Naive thymus-derived CD8-positive, alpha-beta T cell (primary cell): ENCODE results near the gene TMEM126A. TPM values are rescaled to one million over a fixed set of nuclear protein-coding genes. Genes with fewer than 3 reads are reported as not detected.
A peak's percentile ranks its signal among the peaks of the same experiment; 100 is the strongest.

Experiments used
- ATAC-seq, 2 donors: fragments of 150-1000 bp; cut with Tn5 transposase in 1 of 2; sonication (Bioruptor Pico), chemical (Tn5 transposase) in 1 of 2; 1 replicate in 1 of 2; 2 replicates in 1 of 2; pipeline ENCODE4 v1.10.0; 2021; ENCODE audit warnings: mild to moderate bottlenecking in 2 of 2, moderate library complexity in 2 of 2
- POLR2A ChIA-PET: fragments of 350-600 bp; sonication (Branson Sonifier 250); formaldehyde crosslinking; loops from one replicate; lab custom pipeline; 2021; ENCODE audit warnings: antibody characterized with exemption; lab: Charles Lee
- DNase-seq, 10 donors: peaks; one replicate each; pipeline versions ENCODE4 v3.0.0 to v3.0.0-alpha.2; 2020 to 2022
- H3K27ac Mint-ChIP-seq, 10 donors: one replicate each; pipeline ENCODE4 v1.8.0; 2020 to 2022; ENCODE audit warnings: mild to moderate bottlenecking in 10 of 10, mixed read lengths in 10 of 10, moderate library complexity in 4 of 10, inconsistent platforms in 1 of 10
- H3K27me3 Mint-ChIP-seq, 5 donors: one replicate each; pipeline ENCODE4 v1.8.0; 2021 to 2022; ENCODE audit warnings: mixed read lengths in 5 of 5
- H3K36me3 Mint-ChIP-seq, 3 donors: one replicate each; pipeline ENCODE4 v1.8.0; 2020 to 2022; ENCODE audit warnings: mixed read lengths in 3 of 3, mild to moderate bottlenecking in 2 of 3, inconsistent platforms in 1 of 3
- H3K4me1 Mint-ChIP-seq, 4 donors: one replicate each; pipeline ENCODE4 v1.8.0; 2021 to 2022; ENCODE audit warnings: mixed read lengths in 4 of 4
- H3K4me3 Mint-ChIP-seq, 10 donors: one replicate each; pipeline ENCODE4 v1.8.0; 2020 to 2022; ENCODE audit warnings: mild to moderate bottlenecking in 10 of 10, mixed read lengths in 10 of 10, moderate library complexity in 6 of 10, inconsistent platforms in 1 of 10
- H3K9me3 Mint-ChIP-seq, 9 donors: one replicate each; pipeline ENCODE4 v1.8.0; 2020 to 2022; ENCODE audit warnings: mixed read lengths in 9 of 9, mild to moderate bottlenecking in 3 of 9, inconsistent platforms in 1 of 9, moderate library complexity in 1 of 9
- polyA plus RNA-seq, 3 donors: library from polyadenylated mRNA; unstranded; fragments of 300-500 nt; fragmentation: Illumina TruSeq; gene quantifications; one replicate each; pipeline ENCODE4 v1.2.3, GENCODE V29; 2021
- total RNA-seq, 8 experiments: library from RNA in 2 of 8; stranded (reverse) in 2 of 8; gene quantifications; one replicate each; pipeline ENCODE4 v1.2.3 and lab custom pipeline; 2021 to 2026

The TMEM126A gene
- total and polyA plus RNA-seq, 5 experiments from 2014 or later = 19.1 to 97.7 (median 68.0) TPM

DNA sequence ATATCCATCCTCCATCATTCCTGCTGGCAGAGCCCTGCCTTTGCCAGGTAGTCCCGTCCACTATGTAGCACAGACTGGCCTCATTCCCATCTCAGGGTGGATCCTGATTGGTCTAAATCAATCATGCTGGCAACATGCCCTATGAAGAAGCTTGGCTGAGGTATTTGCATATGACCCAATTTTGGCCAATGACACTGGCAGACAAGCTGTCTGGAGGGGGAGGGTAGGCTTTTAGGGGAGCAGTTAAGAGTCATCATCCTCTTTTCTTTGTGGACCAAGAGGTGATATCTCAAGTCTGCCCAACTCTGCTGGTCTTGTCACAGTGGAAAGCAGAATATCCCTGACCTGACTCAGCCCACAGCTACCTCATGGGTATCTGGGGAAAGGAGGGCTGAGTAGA lies 33.1 kb downstream of the TMEM126A start:
- H3K36me3 Mint-ChIP-seq = no peaks in the 10 kb centered on the region
- peaks cover 0 to 3% (median 2%) of the 10 kb centered on the region in 5 donors for H3K27me3 Mint-ChIP-seq
- H3K9me3 Mint-ChIP-seq = no peaks in the 10 kb centered on the region
- H3K4me3 Mint-ChIP-seq = no peak overlapping the region
- H3K4me1 Mint-ChIP-seq = peaks cover 8 to 22% (median 14%) of the 10 kb centered on the region in 4 donors
- no peak for ATAC-seq
- H3K27ac Mint-ChIP-seq = no peak overlapping the region
- POLR2A ChIA-PET = interaction anchor here (2.5 kb wide), 1 partner anchor 16 kb away, joined by 17 read pairs; the partner anchor contains the start of gene CREBZF
- DNase-seq = no peak

DNA sequence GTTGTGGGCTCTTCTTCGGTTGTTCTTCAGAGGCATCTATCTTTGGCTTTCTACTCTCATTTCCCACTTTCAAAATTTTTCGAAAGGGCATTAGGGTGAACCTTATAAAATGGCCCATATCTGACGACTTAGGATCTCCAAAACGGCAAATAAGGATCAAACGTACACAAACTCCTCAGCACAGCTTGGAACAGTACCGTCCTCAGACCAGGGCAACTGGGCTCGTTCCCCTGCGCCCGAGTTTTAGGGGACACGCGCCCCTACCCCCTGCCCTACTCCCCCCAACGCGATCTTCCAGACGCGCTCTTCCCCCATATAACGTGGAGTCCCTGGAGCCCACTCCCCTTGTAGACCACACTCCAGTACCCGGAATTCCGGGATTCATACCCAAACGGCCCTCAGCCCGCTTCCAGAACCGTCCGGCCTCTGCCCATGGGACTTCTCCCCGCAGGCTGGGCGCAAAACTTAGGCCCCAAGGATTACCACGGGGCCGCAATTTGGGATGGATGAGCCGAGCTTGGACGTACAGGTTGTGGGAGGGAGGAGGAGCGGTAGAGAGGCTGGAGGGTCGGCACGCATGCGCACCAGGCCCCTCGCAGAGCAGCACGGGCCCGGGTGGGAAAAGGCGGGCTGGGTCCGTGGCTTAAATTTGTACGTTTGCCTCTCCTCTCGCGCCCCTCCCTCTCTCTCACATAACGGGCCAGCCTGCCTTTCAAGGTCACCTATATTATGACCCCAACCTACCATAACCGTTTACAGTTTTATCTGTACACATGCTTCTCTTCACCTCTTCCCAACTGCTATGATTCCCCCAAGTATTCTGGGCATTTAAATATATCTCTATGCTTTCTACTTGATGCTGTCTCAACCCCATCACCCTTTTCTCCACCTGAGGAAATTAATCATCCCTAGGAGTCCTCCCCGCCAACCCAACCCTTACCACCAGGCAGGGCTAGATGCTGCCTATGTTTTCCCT lies 34.9 kb downstream of the TMEM126A start:
- no peaks in the 10 kb centered on the region for H3K36me3 Mint-ChIP-seq
- peaks cover 8 to 22% (median 14%) of the 10 kb centered on the region in 4 donors for H3K4me1 Mint-ChIP-seq
- peak overlapping the region; percentile 56 to 95 (median 86) for H3K27ac Mint-ChIP-seq
- peaks cover 0 to 3% (median 2%) of the 10 kb centered on the region in 5 donors for H3K27me3 Mint-ChIP-seq
- POLR2A ChIA-PET = interaction anchor here (0.6 to 1.8 kb wide), 4 partner anchors 13 to 76 kb away, joined by 3 to 4 read pairs (median 3); no protein-coding TSS in a partner anchor
- peak; percentile 84 to 96 for ATAC-seq
- no peaks in the 10 kb centered on the region for H3K9me3 Mint-ChIP-seq
- DNase-seq = peak; percentile 36 to 80 (median 58)
- peak overlapping the region; percentile 75 to 95 (median 87) for H3K4me3 Mint-ChIP-seq

DNA sequence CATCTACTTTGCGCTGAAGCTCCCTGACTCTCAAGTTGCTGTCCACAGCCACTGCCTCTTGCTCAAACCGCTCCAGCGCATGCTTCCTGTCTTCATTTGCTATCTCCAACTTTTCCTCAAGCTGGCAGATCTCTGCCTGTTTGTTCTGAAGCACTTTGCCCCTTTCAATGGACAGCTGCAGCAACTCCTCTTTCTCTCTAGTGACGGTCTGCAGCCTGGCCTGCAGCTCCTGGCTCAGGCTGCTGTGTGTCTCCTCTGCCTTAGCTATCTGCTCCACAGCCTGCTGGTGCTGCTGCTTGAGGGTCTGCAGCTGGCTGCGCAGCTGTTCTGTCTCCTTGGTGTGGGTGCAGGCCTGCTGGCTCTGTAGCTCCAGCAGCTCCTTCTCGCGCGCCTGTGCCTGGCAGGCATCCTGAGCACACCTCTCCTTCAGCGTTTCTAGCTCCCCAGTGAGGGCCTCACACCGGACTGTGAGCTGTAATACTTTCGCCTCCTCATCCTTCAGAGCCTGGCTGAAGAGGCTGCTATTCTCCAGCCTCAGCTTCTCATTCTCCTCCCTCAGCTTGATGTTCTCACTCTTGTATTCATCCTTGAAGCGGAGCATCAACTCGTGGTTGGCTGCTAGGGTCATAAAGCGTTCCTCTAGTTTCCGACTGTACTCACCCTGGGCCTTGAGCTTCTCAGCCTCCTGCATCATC lies 37.5 kb downstream of the TMEM126A start:
- H3K27me3 Mint-ChIP-seq = peaks cover 0 to 3% (median 2%) of the 10 kb centered on the region in 5 donors
- no peaks in the 10 kb centered on the region for H3K9me3 Mint-ChIP-seq
- no peak for ATAC-seq
- peaks cover 0 to 2% (median 0%) of the 10 kb centered on the region in 3 donors for H3K36me3 Mint-ChIP-seq
- H3K4me1 Mint-ChIP-seq = peaks cover 8 to 22% (median 14%) of the 10 kb centered on the region in 4 donors
- no peak for DNase-seq
- H3K27ac Mint-ChIP-seq = peak overlapping the region in 4 of 10 donors; percentile 6 to 83 (median 48)
- H3K4me3 Mint-ChIP-seq = peak overlapping the region in 3 of 10 donors; percentile 5 to 24 (median 12)
- POLR2A ChIA-PET = interaction anchor here (0.6 kb wide), 2 partner anchors 74 to 335 kb away, joined by 4 to 5 read pairs; no protein-coding TSS in a partner anchor

DNA sequence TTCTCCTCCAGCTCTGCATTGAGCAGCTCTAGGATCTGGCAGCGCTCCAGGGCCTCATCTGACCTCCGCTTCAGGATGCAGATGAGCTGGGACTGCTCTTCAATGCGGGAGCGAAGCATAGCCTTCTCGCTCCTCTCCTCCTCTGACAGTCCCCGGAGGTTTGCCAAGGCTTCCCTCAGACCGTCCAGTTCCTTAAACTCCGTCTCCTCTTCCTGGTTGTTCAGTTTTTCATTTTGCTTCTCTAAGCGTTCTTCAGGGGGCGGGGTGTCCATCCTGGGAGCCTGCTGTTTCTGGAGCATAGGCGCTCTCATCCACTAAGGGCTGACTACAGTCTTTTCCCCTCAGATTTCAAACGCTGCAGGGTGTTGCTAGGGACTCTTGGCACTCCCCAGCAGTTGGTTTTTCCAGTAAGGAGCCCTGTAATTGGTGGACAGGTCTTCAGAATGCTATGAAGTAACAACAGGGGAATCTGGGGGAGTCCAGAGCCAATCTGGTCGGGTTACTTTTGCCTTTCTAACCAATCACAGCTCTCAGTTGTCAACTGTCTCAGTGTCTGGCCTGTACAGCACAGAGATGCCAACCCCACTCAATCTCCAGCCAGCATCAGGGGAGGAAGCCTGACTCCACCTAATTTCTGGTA lies 38.2 kb downstream of the TMEM126A start, which contains the start of gene CCDC89:
TSS of gene CCDC89 (minus strand) at position 376 of the 640 bp plus-strand sequence. CDS start at position 311, 65 bp downstream.
- Mint-ChIP-seq H3K4me1 (peaks cover 8 to 22% (median 14%) of the 10 kb centered on the region in 4 donors), H3K9me3 (no peaks in the 10 kb centered on the region), H3K27me3 (peaks cover 0 to 3% (median 2%) of the 10 kb centered on the region in 5 donors), H3K36me3 (peaks cover 0 to 5% (median 2%) of the 10 kb centered on the region in 3 donors), H3K4me3 (peak within 1 kb of the TSS in 3 of 10 donors; percentile 5 to 24 (median 12)), H3K27ac (peak within 1 kb of the TSS in 4 of 10 donors; percentile 57 to 83 (median 66))
- no peak for ATAC-seq
- DNase-seq = no peak
- POLR2A ChIA-PET = no interaction called here

DNA sequence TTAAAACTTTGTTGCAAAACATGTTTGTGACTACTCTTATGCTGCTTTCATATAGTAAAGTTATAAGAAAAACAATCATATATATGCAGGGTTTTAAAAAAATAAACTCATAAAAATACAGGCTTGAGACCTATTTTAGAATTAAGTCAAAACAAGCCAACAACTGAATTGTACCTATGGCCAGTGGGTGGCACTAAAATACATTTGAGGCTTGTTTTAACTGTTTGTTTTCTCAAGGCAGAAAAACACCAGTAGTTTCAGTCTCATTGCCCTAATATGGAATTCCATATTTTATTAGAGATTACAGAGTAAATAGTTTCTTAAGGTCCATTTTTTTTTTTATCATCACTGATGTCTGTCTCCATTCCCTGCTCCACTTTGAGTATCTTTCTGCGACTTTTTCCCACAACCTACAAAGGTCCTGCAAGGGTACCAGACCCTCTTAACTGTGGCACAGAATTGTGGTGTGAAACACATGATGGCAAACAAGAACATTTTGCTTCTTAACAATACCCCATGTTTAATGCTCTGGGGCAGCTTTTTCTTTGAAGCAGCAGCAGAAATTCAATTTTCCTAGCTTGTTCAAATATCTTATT lies 46.7 kb downstream of the TMEM126A start:
- Mint-ChIP-seq H3K36me3 (peaks cover 0 to 24% (median 4%) of the 10 kb centered on the region in 3 donors), H3K9me3 (no peaks in the 10 kb centered on the region), H3K27ac (peak overlapping the region in 2 of 10 donors; percentile 24 to 39), H3K27me3 (peaks cover 0 to 2% (median 0%) of the 10 kb centered on the region in 5 donors), H3K4me3 (no peak overlapping the region), H3K4me1 (peaks cover 3 to 12% (median 7%) of the 10 kb centered on the region in 4 donors)
- POLR2A ChIA-PET = no interaction called here
- DNase-seq (peak in 5 of 10 donors; percentile 12 to 61 (median 47)), ATAC-seq (peak; percentile 56 to 68)

DNA sequence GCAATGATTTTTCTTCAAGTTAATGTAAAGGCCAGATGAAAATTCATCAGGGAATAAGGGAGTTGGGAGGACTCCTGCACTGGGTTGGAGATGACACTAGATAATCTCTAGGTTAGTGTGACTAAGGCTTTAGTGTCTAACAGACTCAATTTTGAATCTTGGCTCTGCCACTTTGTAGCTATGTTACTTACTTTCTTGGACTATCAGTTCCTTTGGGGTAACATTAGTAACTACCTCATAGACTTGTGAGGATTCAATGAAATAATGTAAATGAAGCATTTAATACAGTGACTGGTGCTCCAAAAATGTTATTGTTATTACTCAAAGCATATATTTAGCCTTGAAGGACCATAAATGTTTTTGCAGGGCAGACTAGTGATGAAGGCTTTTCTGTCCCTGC lies 47.8 kb downstream of the TMEM126A start:
- Mint-ChIP-seq H3K9me3 (no peaks in the 10 kb centered on the region), H3K27ac (peak overlapping the region in 1 of 10 donors; percentile 9), H3K4me1 (peaks cover 9 to 22% (median 17%) of the 10 kb centered on the region in 4 donors), H3K36me3 (peaks cover 0 to 23% (median 4%) of the 10 kb centered on the region in 3 donors), H3K4me3 (no peak overlapping the region), H3K27me3 (no peaks in the 10 kb centered on the region)
- ATAC-seq (no peak), DNase-seq (no peak)
- POLR2A ChIA-PET = interaction anchor here (1.3 kb wide), 1 partner anchor 32 kb away, joined by 3 read pairs; no protein-coding TSS in a partner anchor

DNA sequence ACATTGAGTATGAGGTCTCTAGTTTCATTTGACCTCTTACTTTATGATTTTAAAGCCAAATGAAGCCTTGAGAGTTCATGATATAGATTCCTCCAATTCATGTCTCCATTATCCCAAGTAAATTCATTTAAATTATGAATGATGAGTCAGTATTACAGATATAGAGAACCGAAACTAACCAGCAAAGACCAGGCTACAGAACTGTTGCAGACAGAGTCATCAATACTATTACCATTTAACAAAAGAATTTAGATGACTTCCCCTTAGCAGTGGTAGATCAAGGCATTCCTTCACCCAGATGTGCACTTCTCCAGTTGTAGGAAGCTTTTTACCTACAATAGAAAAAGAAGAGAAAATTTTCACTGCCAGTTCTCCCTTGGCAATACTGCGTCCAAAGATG lies 50.0 kb downstream of the TMEM126A start:
- no peaks in the 10 kb centered on the region for H3K9me3 Mint-ChIP-seq
- POLR2A ChIA-PET = interaction anchor here (2.1 kb wide), 1 partner anchor 112 kb away, joined by 6 read pairs; no protein-coding TSS in a partner anchor
- peaks cover 0 to 15% (median 7%) of the 10 kb centered on the region in 3 donors for H3K36me3 Mint-ChIP-seq
- no peak overlapping the region for H3K4me3 Mint-ChIP-seq
- no peaks in the 10 kb centered on the region for H3K27me3 Mint-ChIP-seq
- H3K27ac Mint-ChIP-seq = peak overlapping the region in 1 of 10 donors; percentile 7
- ATAC-seq (no peak), DNase-seq (no peak)
- H3K4me1 Mint-ChIP-seq = peaks cover 9 to 26% (median 20%) of the 10 kb centered on the region in 4 donors

DNA sequence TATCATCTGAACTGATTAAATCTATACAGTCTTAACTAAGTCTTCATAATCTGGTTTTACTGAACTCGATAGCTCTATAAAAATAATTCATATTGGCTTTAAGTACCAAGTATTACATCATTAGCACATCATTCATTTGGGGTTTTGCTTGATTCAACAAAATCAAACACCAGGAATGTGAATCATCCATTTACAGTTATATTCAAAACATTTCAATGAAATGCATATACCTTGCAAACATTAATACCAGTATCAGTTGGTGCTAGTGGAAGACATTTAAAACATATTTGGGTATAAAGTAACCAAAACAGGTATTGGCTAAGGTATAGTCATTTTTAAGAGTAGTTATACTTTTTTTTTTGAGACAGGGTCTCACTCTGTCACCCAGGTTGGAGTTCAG lies 50.4 kb downstream of the TMEM126A start:
- peaks cover 0 to 15% (median 9%) of the 10 kb centered on the region in 3 donors for H3K36me3 Mint-ChIP-seq
- H3K9me3 Mint-ChIP-seq = no peaks in the 10 kb centered on the region
- H3K27me3 Mint-ChIP-seq = no peaks in the 10 kb centered on the region
- POLR2A ChIA-PET = interaction anchor here (2.1 kb wide), 1 partner anchor 111 kb away, joined by 6 read pairs; no protein-coding TSS in a partner anchor
- ATAC-seq = no peak
- peaks cover 9 to 26% (median 20%) of the 10 kb centered on the region in 4 donors for H3K4me1 Mint-ChIP-seq
- DNase-seq = no peak
- H3K4me3 Mint-ChIP-seq = no peak overlapping the region
- H3K27ac Mint-ChIP-seq = peak overlapping the region in 3 of 10 donors; percentile 10 to 64 (median 29)

DNA sequence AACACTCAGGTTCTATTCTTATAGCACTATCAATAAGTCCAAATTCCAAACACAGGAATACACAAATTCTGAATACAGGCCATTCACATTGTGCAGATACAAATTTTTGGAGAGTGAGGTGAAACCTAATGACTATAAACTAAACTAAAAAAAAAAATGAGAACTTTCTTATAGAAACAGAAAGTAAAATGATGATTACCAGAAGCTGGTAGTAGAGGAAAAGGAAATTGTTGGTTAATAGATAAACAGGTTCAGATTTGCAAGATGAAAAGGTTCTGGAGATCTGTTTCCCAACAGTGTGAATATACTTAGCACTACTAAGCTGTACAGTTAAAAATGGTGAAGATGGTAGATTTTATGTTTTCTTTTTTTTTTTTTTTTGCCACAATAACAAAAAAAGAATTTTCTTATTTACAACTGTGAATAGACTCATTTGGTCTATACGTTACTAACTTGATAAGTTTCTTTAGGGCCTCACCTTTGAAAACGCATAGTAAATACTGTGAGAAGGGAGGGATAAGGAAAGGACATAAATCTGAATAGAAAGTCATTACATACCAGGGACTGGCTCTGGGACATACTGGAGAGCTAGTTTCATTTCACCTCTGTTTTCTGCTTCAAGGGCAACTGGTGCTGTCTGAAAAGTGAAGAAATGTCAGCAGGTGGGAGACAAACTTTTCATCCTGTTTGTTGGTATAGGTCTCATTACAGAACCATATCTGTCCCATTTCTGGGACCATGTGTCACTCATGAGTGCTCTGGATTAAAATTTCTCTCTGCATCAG lies 52.4 kb downstream of the TMEM126A start:
- Mint-ChIP-seq H3K27me3 (no peaks in the 10 kb centered on the region), H3K27ac (peak overlapping the region in 9 of 10 donors; percentile 11 to 74 (median 58)), H3K4me1 (peaks cover 9 to 23% (median 18%) of the 10 kb centered on the region in 4 donors), H3K9me3 (no peaks in the 10 kb centered on the region), H3K36me3 (peaks cover 0 to 17% (median 9%) of the 10 kb centered on the region in 3 donors), H3K4me3 (peak overlapping the region in 8 of 10 donors; percentile 3 to 63 (median 46))
- ATAC-seq = peak; percentile 30 to 46
- peak in 3 of 10 donors; percentile 5 to 16 (median 10) for DNase-seq
- POLR2A ChIA-PET = interaction anchor here (0.6 to 0.7 kb wide), 5 partner anchors 14 to 128 kb away, joined by 3 to 6 read pairs (median 4); no protein-coding TSS in a partner anchor

DNA sequence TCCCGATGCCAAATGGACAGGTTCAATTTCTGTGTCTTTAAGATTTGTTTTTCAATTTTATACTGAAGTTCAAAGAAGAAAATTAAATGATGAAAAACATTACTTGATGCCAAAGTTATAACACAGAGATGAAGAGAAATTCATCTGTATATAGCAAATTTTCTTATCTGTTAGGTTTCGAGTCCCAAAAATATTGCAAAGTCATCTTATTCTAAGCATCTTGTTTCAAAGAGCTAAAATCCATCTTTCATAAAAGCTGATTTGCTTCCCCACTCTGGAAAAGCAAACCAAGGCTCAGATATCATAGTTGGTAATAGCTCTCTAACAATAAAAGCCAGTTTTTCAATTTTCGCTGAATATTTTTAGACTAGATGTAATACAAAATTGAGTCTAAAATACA lies 57.2 kb downstream of the TMEM126A start:
- ATAC-seq (no peak), DNase-seq (no peak)
- Mint-ChIP-seq H3K9me3 (no peaks in the 10 kb centered on the region), H3K27me3 (no peaks in the 10 kb centered on the region), H3K4me1 (peaks cover 4 to 9% (median 8%) of the 10 kb centered on the region in 4 donors), H3K4me3 (no peak overlapping the region), H3K36me3 (peaks cover 4 to 18% (median 16%) of the 10 kb centered on the region in 3 donors), H3K27ac (no peak overlapping the region)
- POLR2A ChIA-PET = no interaction called here
